ENCODE measurements around the gene DIS3L2.

- TF ChIP-seq CTCF (IDR thresholded peaks at IDR 0.05): no peak
- TF ChIP-seq POLR2AphosphoS5 (IDR thresholded peaks at IDR 0.05): no peak
- TF ChIP-seq POLR2A (IDR thresholded peaks at IDR 0.05): no peak
These were observed 24.5 kb upstream of the DIS3L2 start for GRCh38 chr2:231937057-231937456.
